ENCODE results near the gene ACACB. TPM values are rescaled to one million over a fixed set of nuclear protein-coding genes. Genes with fewer than 3 reads are reported as not detected.

Gene ACACB
- total RNA-seq, 2 donors from 2014 or later = 6.8 to 12.7 TPM

DNA sequence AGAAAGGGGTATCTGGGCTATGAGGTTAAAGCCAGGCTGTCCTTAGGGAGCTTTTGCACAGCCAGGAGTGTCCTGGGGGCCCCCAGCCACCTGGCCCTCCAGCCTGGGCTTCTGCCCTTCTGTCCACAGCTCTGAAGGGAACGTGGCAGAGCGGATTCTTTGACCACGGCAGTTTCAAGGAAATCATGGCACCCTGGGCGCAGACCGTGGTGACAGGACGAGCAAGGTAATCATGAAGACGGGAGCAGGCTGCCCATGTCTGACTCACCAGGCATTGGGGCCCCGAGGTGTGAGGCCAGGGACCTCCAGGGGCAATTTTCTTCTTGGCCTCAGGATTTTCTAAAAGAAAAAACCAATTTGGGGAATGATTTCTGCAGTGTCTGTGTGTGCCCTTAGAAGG is 139.6 kb downstream of the ACACB start:
- H3K4me3 Mint-ChIP-seq = no peak overlapping the region
- DNase-seq = no peak
- no peaks in the 10 kb centered on the region for H3K27me3 Mint-ChIP-seq (ENCODE audit: insufficient read depth)
- H3K27me3 ChIP-seq (ENCODE audit: control insufficient read depth, insufficient read depth, low read length, poor library complexity, severe bottlenecking) = no peaks in the 10 kb centered on the region
- H3K9me3 ChIP-seq (ENCODE audit: control insufficient read depth, low read length) = peaks cover 7% of the 10 kb centered on the region
- 86 to 90% methylated on average over 8 of the region's 8 CpGs for WGBS, 2 experiments (ENCODE audit: insufficient coverage in 1 of 2, insufficient read length in 1 of 2)
- peaks cover 5% of the 10 kb centered on the region for H3K36me3 Mint-ChIP-seq (ENCODE audit: low read depth)
- H3K4me3 ChIP-seq (ENCODE audit: low read length) = no peak overlapping the region
- H3K27ac ChIP-seq (ENCODE audit: low read depth, low read length) = no peak overlapping the region
- H3K9me3 Mint-ChIP-seq = peaks cover 12% of the 10 kb centered on the region
- H3K36me3 ChIP-seq (ENCODE audit: control insufficient read depth, insufficient read depth, low read length) = no peaks in the 10 kb centered on the region
- H3K9ac ChIP-seq (ENCODE audit: extremely low read depth, low read length, poor library complexity, severe bottlenecking) = no peak overlapping the region
- H3K4me1 ChIP-seq (ENCODE audit: control insufficient read depth, insufficient read depth, low read length) = no peaks in the 10 kb centered on the region
- TF ChIP-seq, protein P1, sequence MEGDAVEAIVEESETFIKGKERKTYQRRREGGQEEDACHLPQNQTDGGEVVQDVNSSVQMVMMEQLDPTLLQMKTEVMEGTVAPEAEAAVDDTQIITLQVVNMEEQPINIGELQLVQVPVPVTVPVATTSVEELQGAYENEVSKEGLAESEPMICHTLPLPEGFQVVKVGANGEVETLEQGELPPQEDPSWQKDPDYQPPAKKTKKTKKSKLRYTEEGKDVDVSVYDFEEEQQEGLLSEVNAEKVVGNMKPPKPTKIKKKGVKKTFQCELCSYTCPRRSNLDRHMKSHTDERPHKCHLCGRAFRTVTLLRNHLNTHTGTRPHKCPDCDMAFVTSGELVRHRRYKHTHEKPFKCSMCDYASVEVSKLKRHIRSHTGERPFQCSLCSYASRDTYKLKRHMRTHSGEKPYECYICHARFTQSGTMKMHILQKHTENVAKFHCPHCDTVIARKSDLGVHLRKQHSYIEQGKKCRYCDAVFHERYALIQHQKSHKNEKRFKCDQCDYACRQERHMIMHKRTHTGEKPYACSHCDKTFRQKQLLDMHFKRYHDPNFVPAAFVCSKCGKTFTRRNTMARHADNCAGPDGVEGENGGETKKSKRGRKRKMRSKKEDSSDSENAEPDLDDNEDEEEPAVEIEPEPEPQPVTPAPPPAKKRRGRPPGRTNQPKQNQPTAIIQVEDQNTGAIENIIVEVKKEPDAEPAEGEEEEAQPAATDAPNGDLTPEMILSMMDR (conservative IDR thresholded peaks at IDR 0.05) = no peak
- no peaks in the 10 kb centered on the region for H3K4me1 Mint-ChIP-seq
- H3K27ac Mint-ChIP-seq = no peak overlapping the region

DNA sequence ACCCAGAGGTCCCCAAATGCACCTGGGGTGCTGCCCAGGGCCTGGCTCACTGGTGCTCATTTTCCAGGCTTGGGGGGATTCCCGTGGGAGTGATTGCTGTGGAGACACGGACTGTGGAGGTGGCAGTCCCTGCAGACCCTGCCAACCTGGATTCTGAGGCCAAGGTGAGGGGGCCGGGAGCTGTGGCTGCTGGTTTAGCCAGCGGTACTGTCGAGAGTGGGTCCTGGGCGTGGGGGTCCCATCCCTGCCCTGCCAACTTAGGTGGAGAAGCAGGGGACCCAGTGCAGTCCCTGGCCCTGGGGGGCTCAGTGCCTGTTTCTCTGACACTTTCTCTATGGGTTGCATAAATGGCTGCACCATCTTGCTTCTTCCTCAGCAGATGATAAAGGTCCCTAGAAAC is 141.8 kb downstream of the ACACB start:
- no peaks in the 10 kb centered on the region for H3K4me1 ChIP-seq (ENCODE audit: control insufficient read depth, insufficient read depth, low read length)
- Mint-ChIP-seq H3K27ac (no peak overlapping the region), H3K27me3 (ENCODE audit: insufficient read depth) (no peaks in the 10 kb centered on the region), H3K4me3 (no peak overlapping the region), H3K9me3 (peaks cover 12% of the 10 kb centered on the region), H3K36me3 (ENCODE audit: low read depth) (peaks cover 8% of the 10 kb centered on the region), H3K4me1 (no peaks in the 10 kb centered on the region)
- no peak overlapping the region for H3K4me3 ChIP-seq (ENCODE audit: low read length)
- no peaks in the 10 kb centered on the region for H3K36me3 ChIP-seq (ENCODE audit: control insufficient read depth, insufficient read depth, low read length)
- H3K27me3 ChIP-seq (ENCODE audit: control insufficient read depth, insufficient read depth, low read length, poor library complexity, severe bottlenecking) = no peaks in the 10 kb centered on the region
- no peak for DNase-seq
- WGBS, 2 experiments (ENCODE audit: insufficient coverage in 1 of 2, insufficient read length in 1 of 2) = 86 to 100% methylated on average over 6 of the region's 6 CpGs
- H3K9ac ChIP-seq (ENCODE audit: extremely low read depth, low read length, poor library complexity, severe bottlenecking) = no peak overlapping the region
- H3K27ac ChIP-seq (ENCODE audit: low read depth, low read length) = no peak overlapping the region
- peaks cover 7% of the 10 kb centered on the region for H3K9me3 ChIP-seq (ENCODE audit: control insufficient read depth, low read length)
- TF ChIP-seq, protein P1 (conservative IDR thresholded peaks at IDR 0.05) = no peak

DNA sequence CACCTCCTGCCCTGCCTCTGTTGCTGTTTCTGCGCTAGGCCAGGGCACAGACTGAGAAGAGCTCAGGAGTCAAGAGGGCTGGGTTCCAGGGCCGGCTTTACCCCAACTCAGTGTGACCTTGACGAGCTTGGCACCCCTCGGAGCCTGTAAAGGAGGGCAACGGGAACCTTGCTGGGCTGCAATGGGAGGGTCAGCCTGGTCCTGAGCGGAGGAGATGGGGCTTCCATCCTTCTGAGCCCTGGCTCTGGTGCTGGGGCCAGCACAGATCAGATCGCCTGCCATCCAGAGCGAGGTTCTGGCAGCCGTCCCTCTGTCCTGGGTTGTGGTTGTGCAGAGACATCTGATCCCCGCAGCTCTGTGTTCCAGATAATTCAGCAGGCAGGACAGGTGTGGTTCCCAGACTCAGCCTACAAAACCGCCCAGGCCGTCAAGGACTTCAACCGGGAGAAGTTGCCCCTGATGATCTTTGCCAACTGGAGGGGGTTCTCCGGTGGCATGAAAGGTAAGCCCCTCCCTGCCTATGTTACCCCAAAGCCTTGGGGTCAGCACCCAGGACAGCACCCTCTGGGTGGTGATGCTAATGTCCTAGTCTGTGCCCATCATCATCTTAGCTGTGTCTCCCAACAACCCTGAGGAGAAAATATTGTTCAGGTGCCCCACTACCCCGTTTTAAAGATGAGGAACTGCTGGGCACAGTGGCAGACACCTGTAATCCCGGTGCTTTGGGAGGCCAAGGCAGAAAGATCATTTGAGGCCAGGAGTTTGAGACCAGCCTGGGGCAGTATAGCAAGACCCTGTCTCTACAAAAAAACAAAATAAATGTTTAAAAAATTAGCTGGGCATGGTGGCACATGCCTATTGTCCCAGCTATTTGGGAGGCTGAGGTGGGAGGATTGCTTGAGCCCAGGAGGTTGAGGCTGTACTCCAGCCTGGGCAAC is 142.5 kb downstream of the ACACB start:
- Histone ChIP-seq H3K4me3 (ENCODE audit: low read length) (no peak overlapping the region), H3K36me3 (ENCODE audit: control insufficient read depth, insufficient read depth, low read length) (no peaks in the 10 kb centered on the region), H3K27me3 (ENCODE audit: control insufficient read depth, insufficient read depth, low read length, poor library complexity, severe bottlenecking) (no peaks in the 10 kb centered on the region), H3K4me1 (ENCODE audit: control insufficient read depth, insufficient read depth, low read length) (no peaks in the 10 kb centered on the region), H3K9me3 (ENCODE audit: control insufficient read depth, low read length) (peaks cover 4% of the 10 kb centered on the region), H3K9ac (ENCODE audit: extremely low read depth, low read length, poor library complexity, severe bottlenecking) (no peak overlapping the region), H3K27ac (ENCODE audit: low read depth, low read length) (no peak overlapping the region)
- Mint-ChIP-seq H3K27ac (no peak overlapping the region), H3K4me3 (no peak overlapping the region), H3K27me3 (ENCODE audit: insufficient read depth) (no peaks in the 10 kb centered on the region), H3K9me3 (peaks cover 13% of the 10 kb centered on the region), H3K4me1 (no peaks in the 10 kb centered on the region), H3K36me3 (ENCODE audit: low read depth) (peaks cover 5% of the 10 kb centered on the region)
- TF ChIP-seq, protein P1 (conservative IDR thresholded peaks at IDR 0.05) = no peak
- DNase-seq = no peak
- 81 to 87% methylated on average over 12 to 16 of the region's 16 CpGs for WGBS, 2 experiments (ENCODE audit: insufficient coverage in 1 of 2, insufficient read length in 1 of 2)
